ENCODE measurements around the gene WWTR1. TPM values are rescaled to one million over a fixed set of nuclear protein-coding genes. Genes with fewer than 3 reads are reported as not detected.

The WWTR1 gene
- total RNA-seq, 2 donors from 2014 or later, result 45.4 to 87.1 TPM

DNA sequence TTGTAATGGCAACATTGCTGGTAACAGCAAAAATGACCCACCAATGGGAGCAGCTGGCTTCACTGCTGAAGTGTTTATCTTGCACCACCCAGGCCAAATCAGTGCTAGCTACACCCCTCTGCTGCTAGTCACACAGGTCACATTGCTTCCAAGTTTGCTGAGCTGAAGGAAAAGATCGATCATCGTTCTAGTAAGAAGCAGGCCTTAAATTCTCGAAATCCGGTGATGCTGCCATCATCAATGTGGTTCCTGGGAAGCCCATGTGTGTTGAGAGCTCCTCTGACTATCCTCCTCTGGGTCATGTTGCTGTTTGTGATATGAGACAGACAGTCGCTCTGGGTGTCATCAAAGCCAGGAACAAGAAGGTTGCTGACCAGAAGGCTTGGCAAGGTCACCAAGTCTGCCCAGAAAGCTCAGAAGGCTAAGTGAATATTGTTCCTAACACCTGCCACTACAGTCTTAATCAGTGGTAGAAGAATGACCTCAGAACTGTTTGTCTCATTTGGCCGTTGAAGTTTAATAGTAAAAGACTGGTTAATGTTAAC, 162.2 kb downstream of the WWTR1 start:
- intact Hi-C loops (cut with DNase I), result loop anchor here in 1 of 2 donors (10.0 kb wide), 1 partner anchor 279 kb away; no protein-coding TSS in a partner anchor
- peak in 1 of 2 donors; percentile 79 for ATAC-seq
- no peak for DNase-seq

DNA sequence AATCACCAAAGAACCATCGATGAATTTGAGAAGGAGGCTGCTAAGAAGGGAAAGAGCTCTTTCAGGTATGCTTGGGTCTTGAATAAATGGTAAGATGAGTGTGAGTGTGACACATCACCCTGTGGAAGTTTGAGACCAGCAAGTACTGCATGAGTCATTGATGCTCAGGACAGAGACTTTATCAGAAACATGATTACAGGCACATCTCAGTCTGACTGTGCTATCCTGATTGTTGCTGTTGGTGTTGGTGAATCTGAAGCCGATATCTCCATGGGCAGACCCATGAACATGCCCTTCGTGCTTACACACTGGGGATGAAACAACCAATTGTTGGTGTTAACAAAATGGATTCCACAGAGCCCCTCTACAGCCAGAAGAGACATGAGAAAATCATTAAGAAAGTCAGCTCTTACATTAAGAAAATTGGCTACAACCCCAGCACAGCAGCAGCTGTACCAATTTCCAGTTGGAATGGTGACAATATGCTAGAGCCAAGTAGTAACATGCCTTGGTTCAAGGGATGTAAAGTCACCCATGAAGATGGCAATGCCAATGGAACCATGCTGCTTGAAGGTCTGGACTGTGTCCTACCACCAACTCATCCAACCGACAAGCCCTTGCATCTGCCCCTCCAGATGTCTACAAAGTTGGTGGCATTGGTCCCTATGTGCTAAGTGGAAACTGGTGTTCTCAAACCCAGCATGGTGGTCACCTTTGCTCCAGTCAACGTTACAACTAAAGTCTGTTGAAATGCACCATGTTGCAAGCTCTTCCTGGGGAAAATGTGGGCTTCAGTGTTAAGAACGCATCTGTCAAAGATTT, 162.9 kb downstream of the WWTR1 start:
- intact Hi-C loops (cut with DNase I), result loop anchor here (5.0 to 10.0 kb wide), 2 partner anchors 277 to 280 kb away; no protein-coding TSS in a partner anchor
- ATAC-seq (peak; percentile 32 to 73), DNase-seq (no peak)

DNA sequence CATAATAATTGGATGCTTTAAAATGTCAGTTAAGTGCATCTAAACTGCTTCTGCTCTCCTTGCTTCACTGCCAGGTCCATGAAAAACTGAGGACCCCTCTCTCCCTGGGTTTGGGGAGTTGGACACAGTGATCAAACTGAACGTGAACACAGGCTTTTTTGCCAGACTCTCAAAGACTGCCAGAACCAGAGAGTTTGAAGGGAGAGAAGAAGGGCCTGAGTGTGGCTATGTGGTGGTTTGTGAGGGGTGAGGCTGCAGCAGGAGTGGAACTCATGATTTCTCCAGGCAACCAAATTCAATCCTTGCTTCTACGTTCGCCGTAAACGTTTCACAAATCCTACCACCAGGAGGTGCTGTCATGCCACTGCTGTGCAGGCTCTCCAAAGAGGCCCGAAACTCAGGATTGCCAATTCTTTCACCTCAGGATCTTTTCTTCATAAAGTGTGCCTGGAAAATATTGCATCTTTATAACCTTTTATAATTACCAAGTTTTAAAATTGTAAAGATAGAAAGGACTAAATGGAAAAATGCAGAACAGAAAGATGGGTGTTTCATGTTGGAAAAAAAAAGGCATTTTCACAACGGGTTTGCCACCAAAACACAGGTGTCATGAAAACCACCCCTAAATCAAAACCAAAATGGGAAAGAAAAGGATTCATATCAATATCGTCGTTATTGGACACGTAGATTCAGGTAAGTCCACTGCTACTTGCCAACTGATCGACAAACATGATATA, 163.6 kb downstream of the WWTR1 start:
- ATAC-seq (peak; percentile 65 to 75), DNase-seq (peak; percentile 73)
- intact Hi-C loops (cut with DNase I), result loop anchor here (5.0 to 10.0 kb wide), 2 partner anchors 278 to 281 kb away; no protein-coding TSS in a partner anchor

DNA sequence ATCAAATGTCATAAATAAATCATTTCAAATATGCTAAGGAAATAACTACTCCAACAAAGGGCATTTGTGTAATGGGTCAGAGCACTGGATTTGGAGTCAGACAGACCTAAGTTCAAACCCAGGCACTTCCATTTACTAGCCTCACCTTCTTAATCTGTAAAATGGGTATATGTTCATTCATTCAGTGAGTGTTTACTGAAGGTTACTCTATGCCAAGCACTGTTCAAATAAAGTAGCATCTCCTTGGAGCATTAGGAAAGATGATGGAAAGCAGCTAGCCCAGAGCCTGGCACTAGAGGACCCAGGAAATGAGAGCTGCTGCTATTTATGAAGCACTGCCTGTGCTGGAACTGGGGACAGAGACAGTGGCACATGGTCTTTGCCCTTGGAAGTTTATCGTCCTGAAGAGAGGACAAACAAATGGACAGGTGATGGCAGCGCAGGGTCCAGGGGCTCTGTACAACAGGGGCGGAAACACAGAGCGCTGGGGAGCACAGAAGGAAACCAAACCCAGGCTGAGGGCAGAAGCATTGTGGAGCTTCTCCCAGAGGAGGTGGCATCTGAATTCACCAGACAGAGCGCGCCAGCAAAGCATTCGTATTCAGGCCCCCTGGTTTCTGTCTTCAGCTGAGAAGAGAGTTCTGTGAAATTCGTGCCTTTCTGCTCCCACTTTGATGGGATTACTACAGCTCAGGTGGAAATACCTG, 164.4 kb downstream of the WWTR1 start:
- DNase-seq, result no peak
- ATAC-seq, result no peak

DNA sequence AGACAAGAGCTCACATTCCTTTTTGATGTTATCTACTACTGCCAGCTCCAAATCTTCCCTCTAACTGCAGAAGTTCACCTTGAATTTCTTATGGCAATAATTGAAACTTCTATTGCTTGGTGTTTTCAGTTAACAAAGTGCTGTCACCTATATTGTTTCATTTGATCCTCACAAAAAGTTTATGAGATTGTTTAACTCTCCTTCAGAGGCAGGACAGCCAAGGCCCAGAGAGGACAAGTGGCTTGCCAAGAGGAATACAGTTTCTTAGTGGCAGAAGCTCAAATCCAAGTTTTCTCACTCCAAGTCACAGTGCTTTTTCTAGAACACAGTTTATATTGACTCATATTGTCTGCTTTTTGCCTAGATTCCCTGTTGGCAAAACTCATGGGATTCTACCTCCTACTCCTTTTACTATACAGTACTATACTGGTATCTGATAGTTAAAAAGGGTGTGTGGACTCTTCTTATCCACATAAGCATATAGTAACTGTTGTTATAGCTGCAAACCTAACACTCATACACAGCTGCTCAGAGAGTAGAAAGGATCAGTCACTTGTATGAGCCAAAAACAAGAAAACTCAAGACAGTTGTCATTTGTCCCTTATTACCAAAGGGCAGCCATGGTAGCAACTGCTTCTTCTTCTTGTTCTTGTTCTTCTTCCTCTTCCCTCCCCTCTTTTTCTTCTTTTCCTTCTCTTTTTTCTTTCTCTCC, 167.4 kb downstream of the WWTR1 start:
- no peak for DNase-seq
- intact Hi-C loops (cut with DNase I), result loop anchor here (5.0 to 10.0 kb wide), 2 partner anchors 282 to 284 kb away; no protein-coding TSS in a partner anchor
- no peak for ATAC-seq

More for the DNA sequence above, 164.4 kb downstream of the WWTR1 start:
- intact Hi-C loops (cut with DNase I), result loop anchor here (5.0 to 10.0 kb wide), 2 partner anchors 279 to 281 kb away; no protein-coding TSS in a partner anchor

GRCh38 chr3:149489060-149489690, 168.7 kb downstream of the WWTR1 start:
- intact Hi-C loops (cut with DNase I), result loop anchor here in 1 of 2 donors (10.0 kb wide), 1 partner anchor 364 kb away; the partner anchor contains the start of gene HPS3
- DNase-seq, result no peak
- ATAC-seq, result peak; percentile 23 to 35

DNA sequence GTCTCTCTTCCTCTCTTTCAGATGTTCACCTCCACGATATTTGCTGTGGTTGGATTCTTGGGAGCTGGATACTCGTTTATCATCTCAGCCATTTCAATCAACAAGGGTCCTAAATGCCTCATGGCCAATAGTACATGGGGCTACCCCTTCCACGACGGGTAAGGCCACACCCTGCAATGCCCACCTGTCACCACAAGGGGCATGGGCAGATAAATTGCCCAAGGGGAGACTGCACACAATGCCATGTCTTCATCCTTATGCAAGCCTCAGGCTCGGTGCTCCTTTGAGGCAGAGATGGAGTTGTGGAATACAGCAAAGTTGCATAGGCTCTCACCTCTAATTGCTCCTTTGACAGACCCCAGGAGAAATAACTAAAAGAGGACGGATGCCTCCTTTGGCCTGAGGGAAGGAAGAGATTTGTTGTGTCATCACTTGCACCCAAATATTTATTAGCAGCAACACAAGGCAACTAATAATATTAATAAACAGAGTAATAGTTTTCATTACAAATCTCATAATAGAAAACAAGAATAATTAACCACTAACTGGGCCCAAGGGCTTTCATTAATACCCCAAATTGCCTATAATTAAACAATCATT, 170.1 kb downstream of the WWTR1 start:
- no peak for DNase-seq
- no peak for ATAC-seq
- intact Hi-C loops (cut with DNase I), result loop anchor here in 1 of 2 donors (10.0 kb wide), 1 partner anchor 363 kb away; the partner anchor contains the start of gene HPS3

GRCh38 chr3:149486726-149487125, 171.1 kb downstream of the WWTR1 start:
- DNase-seq (no peak), ATAC-seq (no peak)
- intact Hi-C loops (cut with DNase I), result loop anchor here in 1 of 2 donors (10.0 kb wide), 1 partner anchor 362 kb away; the partner anchor contains the start of gene HPS3

- DNase-seq, result no peak
- intact Hi-C loops (cut with DNase I), result loop anchor here in 1 of 2 donors (2.0 to 10.0 kb wide), 3 partner anchors 89 to 357 kb away; partner anchors contain the start of gene HPS3
- no peak for ATAC-seq
Observed at GRCh38 chr3:149481491-149481890, 176.3 kb downstream of the WWTR1 start.

GRCh38 chr3:149481056-149481455, 176.8 kb downstream of the WWTR1 start:
- DNase-seq (no peak), ATAC-seq (no peak)
- intact Hi-C loops (cut with DNase I), result loop anchor here in 1 of 2 donors (2.0 to 10.0 kb wide), 3 partner anchors 89 to 356 kb away; partner anchors contain the start of gene HPS3

- intact Hi-C loops (cut with DNase I), result loop anchor here in 1 of 2 donors (2.0 to 10.0 kb wide), 3 partner anchors 88 to 356 kb away; partner anchors contain the start of gene HPS3
- peak; percentile 95 to 97 for ATAC-seq
Observed at GRCh38 chr3:149480326-149481017, 177.4 kb downstream of the WWTR1 start.

DNA sequence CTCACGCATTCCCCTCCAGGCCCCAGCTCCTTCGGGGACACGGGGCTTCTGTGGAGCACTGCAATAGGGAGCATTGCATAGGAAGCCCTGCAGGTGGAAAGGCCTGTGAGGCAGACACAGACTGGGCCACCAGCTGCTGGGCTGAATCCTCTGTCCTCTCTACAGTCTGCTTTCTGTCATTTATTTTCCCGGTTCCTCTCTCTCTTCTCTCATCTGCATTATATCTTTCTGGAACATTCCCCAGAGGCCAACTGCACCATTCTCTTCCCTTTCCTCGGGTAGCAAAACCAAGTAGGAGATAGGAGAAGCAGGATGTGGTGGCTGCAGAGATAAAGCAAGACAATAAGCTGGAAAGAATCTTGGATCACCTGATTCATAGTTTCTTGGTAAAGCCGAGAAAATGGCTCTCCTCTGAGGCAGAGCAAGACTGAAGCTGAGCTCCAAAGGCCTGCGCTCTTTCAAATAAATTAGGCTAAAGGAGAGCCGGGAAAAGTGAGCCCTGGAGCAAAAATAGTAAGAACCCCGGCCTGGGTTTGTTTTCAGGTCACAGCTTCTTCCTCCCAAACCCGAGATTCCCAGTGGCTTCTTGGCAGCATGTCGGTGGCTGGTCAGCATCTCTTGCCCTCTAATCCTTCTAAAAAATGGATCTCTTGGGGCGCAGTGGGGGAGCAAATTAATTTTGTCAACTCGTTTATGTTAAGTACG, 178.1 kb downstream of the WWTR1 start:
- no peak for DNase-seq
- peak; percentile 30 to 33 for ATAC-seq

More at GRCh38 chr3:149480326-149481017, 177.4 kb downstream of the WWTR1 start:
- peak; percentile 83 for DNase-seq

DNA sequence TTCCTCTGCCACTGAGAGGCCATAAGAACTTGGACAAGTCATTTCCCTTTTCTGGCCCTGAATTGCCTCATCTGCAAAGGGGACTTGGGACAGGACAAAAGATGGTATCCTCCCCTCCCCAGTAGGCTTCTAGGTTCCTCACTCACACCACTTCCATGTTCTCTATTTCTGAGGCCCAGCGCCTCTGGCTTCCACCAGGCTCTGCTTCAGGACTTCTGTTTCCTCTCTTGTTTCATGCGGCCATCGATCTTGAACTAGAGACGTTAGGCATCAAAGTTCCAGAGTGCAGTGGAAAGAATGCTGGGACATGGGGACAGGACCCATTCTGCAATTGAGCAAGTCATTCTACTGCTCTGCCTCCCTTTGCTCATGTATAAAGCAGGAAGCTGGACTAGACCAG, 181.6 kb downstream of the WWTR1 start:
- DNase-seq (no peak), ATAC-seq (no peak)
- intact Hi-C loops (cut with DNase I), result loop anchor here in 1 of 2 donors (5.0 kb wide), 1 partner anchor 79 kb away; no protein-coding TSS in a partner anchor

More for the DNA sequence above, 178.1 kb downstream of the WWTR1 start:
- intact Hi-C loops (cut with DNase I), result loop anchor here (2.0 to 10.0 kb wide), 4 partner anchors 82 to 355 kb away; partner anchors contain the start of gene HPS3 (in 1 of the 2)

DNA sequence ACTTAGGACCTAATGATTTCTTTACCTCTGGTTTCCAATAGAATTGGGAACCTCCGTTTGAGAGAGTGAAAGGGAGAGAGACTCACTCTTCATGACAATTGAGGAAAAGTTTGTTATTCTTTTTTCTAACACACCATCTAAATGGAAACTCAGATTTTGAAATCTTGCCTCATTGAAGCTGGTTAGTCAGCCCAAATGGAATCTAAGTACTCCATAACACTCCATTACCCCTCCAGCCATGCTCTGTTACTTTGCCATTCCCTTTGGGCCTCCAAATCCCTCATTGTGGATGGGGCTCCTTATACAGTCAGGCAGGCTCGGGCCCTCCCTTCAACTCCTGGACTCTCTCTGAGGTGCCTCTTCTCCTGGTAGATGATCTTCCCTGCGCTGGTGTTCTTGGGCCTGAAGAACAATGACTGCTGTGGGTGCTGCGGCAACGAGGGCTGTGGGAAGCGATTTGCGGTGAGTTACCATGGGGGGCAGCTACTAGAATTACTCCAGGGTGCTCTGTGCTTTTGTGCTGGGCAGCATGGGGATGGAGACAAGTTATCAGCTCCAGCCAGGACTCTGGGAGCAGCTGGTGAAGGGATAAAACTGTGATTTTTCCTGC, 182.3 kb downstream of the WWTR1 start:
- intact Hi-C loops (cut with DNase I), result loop anchor here in 1 of 2 donors (5.0 kb wide), 1 partner anchor 78 kb away; no protein-coding TSS in a partner anchor
- no peak for DNase-seq
- ATAC-seq, result no peak

DNA sequence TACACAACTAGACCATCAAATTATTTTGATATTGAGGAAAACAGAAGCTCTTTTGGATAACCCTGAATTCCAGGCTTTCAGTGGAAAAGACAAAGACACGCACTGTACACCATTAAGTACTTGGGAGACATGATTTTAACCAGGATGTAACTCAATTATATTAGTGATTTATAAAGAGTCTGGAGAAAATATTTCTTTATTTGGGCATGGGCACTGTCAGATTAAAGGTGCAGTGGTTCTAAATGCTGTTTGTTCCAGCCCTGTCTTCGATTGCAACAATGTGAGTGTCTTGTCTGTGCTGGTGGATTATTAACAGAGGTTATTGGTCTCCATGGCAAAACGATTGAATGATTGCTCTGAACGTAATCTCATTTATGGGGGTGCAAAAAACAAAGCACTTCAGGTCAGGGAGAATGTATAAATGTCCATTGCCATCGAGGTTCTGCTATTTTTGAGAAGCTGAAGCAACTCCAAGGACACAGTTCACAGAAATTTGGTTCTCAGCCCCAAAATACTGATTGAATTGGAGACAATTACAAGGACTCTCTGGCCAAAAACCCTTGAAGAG, 183.5 kb downstream of the WWTR1 start, which contains the start of gene TM4SF4:
Gene TM4SF4, plus strand, starts transcription at position 448 of the 568 bp plus-strand sequence. CDS start 181 bp downstream, outside the sequence.
- intact Hi-C loops (cut with DNase I), result no loop called here

More for the DNA sequence above, 183.5 kb downstream of the WWTR1 start, which contains the start of gene TM4SF4:
- ATAC-seq, result no peak
- no peak for DNase-seq

Measured in left cardiac atrium (tissue), 4 donors.